GM18499 (cell line): ENCODE data around the gene MERTK.
"Not testable (repeated sequence)": the region's sequence is repeated elsewhere in the genome, so short reads cannot be mapped to it uniquely, and the experiment has no call there.

Experiments
- ATAC-seq: cut with Tn5 transposase; IDR thresholded peaks from one replicate; pipeline ENCODE4 v1.9.1; 2021; ENCODE audit warnings: moderate number of reproducible peaks; ENCODE audit not compliant: insufficient read depth, unreplicated experiment

Gene MERTK

DNA sequence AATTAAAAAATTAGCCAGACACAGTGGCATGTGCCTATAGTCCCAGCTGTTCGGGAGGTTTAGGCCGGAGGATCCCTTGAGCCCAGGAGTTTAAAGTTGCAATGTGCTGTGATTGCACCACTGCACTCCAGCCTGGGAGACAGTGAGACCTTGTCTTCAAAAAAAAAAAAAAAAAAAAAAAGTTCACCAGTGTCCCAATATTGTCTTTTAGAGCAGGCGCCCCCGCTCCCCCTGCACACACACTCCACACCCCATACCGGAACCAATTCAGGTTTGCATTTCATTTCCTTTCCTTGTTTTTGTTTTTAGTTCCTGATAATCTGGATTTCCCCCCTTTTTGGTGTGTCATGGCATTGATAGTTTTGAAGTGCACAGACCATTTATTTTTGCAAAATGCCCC, 167.1 kb downstream of the MERTK start:
- ATAC-seq = no peak

DNA sequence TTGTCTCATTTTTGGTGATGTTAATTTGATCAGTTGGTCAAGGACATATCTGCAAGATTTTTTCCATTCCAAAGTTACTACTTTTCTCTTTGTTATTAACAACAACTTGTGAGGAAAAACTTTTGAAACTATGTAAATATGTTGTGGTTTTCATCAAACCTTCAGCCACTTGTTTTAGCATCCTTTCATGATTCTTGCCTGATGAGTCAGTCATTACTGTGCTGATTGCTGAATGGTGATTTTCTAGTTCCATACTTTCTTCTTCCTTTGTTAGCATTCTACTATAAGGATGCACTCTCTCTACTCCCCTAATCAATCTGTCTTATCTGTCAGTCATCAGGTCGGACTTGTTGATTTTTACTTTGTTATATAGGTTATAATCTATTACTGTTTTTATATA, 167.6 kb downstream of the MERTK start:
- no peak for ATAC-seq

DNA sequence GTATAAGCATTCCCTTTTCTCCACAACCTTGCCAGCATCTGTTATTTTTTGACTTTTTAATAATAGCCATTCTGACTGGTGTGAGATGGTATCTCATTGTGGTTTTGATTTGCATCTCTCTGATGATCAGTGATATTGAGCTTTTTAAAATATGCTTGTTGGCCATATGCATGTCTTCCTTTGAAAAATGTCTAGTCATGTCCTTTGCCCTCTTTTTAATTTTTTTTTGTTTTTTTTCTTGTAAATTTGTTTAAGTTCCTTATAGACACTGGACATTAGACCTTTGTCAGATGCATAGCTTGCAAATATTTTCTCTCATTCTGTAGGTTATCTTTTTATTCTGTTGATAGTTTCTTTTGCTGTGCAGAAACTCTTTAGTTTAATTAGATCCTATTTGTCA, 171.4 kb downstream of the MERTK start:
- ATAC-seq = not testable (repeated sequence)

DNA sequence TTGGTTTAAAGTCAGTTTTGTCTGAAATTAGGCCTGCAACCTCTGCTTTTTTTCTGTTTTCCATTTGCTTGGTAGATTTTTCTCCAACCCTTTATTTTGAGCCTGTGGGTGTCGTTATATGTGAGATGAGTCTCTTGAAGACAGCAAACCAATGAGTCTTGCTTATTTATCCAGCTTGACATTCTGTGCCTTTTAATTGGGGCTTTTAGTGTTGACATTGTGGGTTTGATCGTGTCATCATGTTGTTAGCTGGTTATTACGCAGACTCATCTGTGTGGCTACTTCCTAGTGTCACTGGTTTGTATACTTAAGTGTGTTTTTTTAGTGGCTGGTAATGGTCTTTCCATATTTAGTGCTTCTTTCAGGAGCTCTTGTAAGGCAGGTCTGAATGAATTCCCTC, 175.5 kb downstream of the MERTK start:
- no peak for ATAC-seq

DNA sequence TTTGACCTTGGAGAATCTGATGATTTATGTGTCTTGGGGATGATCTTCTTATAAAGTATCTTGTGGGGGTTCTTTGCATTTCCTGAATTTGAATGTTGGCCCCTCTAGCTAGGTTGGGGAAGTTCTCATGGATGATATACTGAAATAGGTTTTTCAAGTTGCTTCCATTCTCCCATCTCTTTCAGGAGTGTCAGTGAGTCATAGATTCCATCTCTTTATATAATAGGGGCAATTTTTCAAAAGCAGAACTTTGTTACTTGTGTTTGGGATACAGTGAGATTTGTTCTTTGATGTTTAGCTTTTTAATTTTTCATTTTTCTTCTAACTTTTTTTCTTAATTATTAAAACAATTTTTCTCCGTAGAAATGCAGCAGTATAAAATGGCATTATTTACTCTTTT, 176.1 kb downstream of the MERTK start:
- ATAC-seq = no peak

DNA sequence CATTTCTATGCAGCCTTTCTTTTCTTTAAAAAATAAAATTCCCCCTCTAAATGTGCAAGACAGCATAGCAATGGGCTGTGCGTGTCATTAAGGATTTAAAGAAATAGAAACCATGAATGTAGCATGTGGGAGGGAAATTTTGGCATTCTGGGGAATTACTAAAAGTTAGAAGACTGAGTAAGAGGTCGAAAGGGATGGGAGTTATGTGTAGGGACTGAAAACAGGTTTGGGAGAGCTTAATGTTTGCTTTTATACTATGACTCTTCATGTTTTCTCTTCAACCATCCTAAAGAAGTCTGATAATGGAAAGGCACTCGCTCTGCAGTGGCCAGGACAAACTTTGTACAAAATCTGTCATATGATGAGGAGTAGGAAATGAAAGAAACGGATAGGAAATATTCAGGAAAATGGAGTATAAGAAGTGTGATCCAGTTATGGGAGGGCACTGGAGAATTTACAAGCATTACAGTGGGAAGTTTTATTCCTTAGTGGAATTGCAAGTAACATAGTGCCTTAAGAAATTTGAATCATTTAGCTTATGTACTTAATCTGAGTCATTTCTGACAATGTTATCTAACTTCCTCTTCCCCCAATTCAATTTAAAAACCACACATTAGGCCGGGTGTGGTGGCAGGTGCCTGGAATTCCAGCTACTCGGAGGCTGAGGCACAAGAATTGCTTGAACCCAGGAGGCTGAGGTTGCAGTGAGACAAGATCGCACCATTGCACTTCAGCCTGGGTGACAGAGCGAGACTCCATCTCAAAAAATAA, 177.3 kb downstream of the MERTK start:
- ATAC-seq = no peak

DNA sequence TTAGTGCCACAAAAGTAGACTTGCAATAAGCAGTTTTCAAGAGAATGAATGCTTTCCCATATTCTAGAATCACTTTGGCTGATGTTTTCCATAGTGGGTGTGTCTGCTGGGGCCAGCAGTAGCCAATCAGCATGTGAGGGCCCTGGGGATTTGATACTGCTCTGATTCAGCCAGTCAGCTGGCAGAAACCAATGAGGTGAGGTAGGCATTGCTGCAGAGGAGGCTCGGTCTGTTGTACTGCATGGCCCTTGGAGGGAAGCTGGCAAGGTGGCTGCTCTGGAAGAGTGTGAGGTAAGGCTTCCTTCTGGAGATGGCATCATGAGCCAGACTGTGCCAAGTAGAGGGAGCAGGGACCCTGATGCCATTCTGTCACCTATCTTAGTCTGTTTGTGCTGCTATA, 179.4 kb downstream of the MERTK start:
- ATAC-seq = no peak
